Fibroblast of lung (primary cell): Measurements from ENCODE around the gene NDC80.

Experiments used
- CTCF ChIP-seq, 2 donors: IDR thresholded peaks in 1 of 2; conservative IDR thresholded peaks in 1 of 2; 1 replicate in 1 of 2; 2 replicates in 1 of 2; pipeline ENCODE4 v1.5.1; 2011 to 2012; ENCODE audit warnings: low read length in 2 of 2, control low read depth in 1 of 2, inconsistent platforms in 1 of 2, low read depth in 1 of 2, mild to moderate bottlenecking in 1 of 2
- EZH2 ChIP-seq: IDR thresholded peaks from 2 replicates; pipeline ENCODE4 v1.5.1; 2012; ENCODE audit warnings: low read length, control low read depth, mild to moderate bottlenecking; ENCODE audit errors: missing control alignments

GRCh38 chr18:2573408-2573807 is 2.1 kb downstream of the NDC80 start:
- no peak for TF ChIP-seq CTCF (conservative IDR thresholded peaks at IDR 0.05 in 1 of 2, IDR thresholded peaks at IDR 0.05 in 1 of 2; ENCODE audit: low read depth in 1 of 2, low read length in 2 of 2)
- no peak for TF ChIP-seq EZH2
